CD4-positive, alpha-beta T cell (primary cell): Measurements from ENCODE around the gene HABP2. TPM values are rescaled to one million over a fixed set of nuclear protein-coding genes. Genes with fewer than 3 reads are reported as not detected.

ENCODE experiments used
- ATAC-seq: fragments of 200-7000 bp; cut with Tn5 transposase; one replicate; pipeline ENCODE4 v1.10.0; 2022; ENCODE audit warnings: mild to moderate bottlenecking; ENCODE audit not compliant: poor library complexity
- CTCF ChIA-PET: fragments of 350-600 bp; sonication (Branson Sonifier 250); formaldehyde crosslinking; loops from one replicate; lab custom pipeline; 2021; ENCODE audit warnings: antibody characterized with exemption, inconsistent platforms; lab: Charles Lee
- POLR2A ChIA-PET: fragments of 350-600 bp; sonication (Branson Sonifier 250); formaldehyde crosslinking; loops from one replicate; lab custom pipeline; 2021; ENCODE audit warnings: antibody characterized with exemption, inconsistent platforms; lab: Charles Lee
- DNase-seq, 14 experiments: peaks; one replicate each; pipeline ENCODE4 v3.0.0-alpha.2; 2013 to 2020; ENCODE audit warnings: mixed read lengths in 2 of 14
- H3K27ac ChIP-seq, 2 donors: one replicate each; pipeline versions ENCODE4 v1.5.1 to v1.7.0; 2013; ENCODE audit warnings: low read length in 2 of 2, low read depth in 1 of 2, mild to moderate bottlenecking in 1 of 2
- H3K27me3 ChIP-seq, 2 experiments: 1 replicate in 1 of 2; 2 replicates in 1 of 2; pipeline versions ENCODE4 v1.6.1 to v1.7.0; 2013; ENCODE audit warnings: low read length in 2 of 2, control low read depth in 1 of 2, mild to moderate bottlenecking in 1 of 2, moderate library complexity in 1 of 2; ENCODE audit not compliant: insufficient read depth in 2 of 2, control insufficient read depth in 1 of 2
- H3K36me3 ChIP-seq: one replicate; pipeline ENCODE4 v1.6.1; 2013; ENCODE audit warnings: low read length, control low read depth; ENCODE audit not compliant: insufficient read depth
- H3K4me1 ChIP-seq: one replicate; pipeline ENCODE4 v1.6.1; 2013; ENCODE audit warnings: low read length, control low read depth; ENCODE audit not compliant: insufficient read depth
- H3K4me3 ChIP-seq: one replicate; pipeline ENCODE4 v1.5.1; 2013; ENCODE audit warnings: mild to moderate bottlenecking, low read length, moderate library complexity
- H3K9me3 ChIP-seq, 2 experiments: 1 replicate in 1 of 2; 2 replicates in 1 of 2; pipeline versions ENCODE4 v1.6.1 to v1.7.0; 2013; ENCODE audit warnings: low read length in 2 of 2, mild to moderate bottlenecking in 2 of 2, control low read depth in 1 of 2, moderate library complexity in 1 of 2; ENCODE audit not compliant: control insufficient read depth in 1 of 2, insufficient read depth in 1 of 2
- H3K27ac Mint-ChIP-seq: one replicate; pipeline ENCODE4 v1.8.0; 2020; ENCODE audit warnings: mixed read lengths
- H3K27me3 Mint-ChIP-seq: one replicate; pipeline ENCODE4 v1.8.0; 2021; ENCODE audit warnings: mixed read lengths
- H3K36me3 Mint-ChIP-seq: one replicate; pipeline ENCODE4 v1.8.0; 2021; ENCODE audit warnings: low read depth, mixed read lengths
- H3K4me1 Mint-ChIP-seq: one replicate; pipeline ENCODE4 v1.8.0; 2021; ENCODE audit warnings: low read depth, mixed read lengths
- H3K4me3 Mint-ChIP-seq: one replicate; pipeline ENCODE4 v1.8.0; 2020; ENCODE audit warnings: mild to moderate bottlenecking, mixed read lengths
- H3K9me3 Mint-ChIP-seq: one replicate; pipeline ENCODE4 v1.8.0; 2020; ENCODE audit warnings: mixed read lengths
- CTCF ChIP-seq: fragments of 200-600 bp; IDR thresholded peaks from one replicate; pipeline ENCODE4 v1.8.0; 2022; ENCODE audit warnings: antibody characterized with exemption, mild to moderate bottlenecking
- intact Hi-C, 2 experiments: fragments of 100-400 bp; cut with DNase I in 1 of 2; cut with micrococcal nuclease in 1 of 2; formaldehyde crosslinking; loops; one replicate each; pipeline versions ENCODE4 v1.15.1 to v1.9.0; 2023 to 2025; cut with DNase I, micrococcal nuclease
- total RNA-seq, 174 experiments: library from RNA in 2 of 174; stranded (reverse) in 2 of 174; gene quantifications; one replicate each; pipeline ENCODE4 v1.2.3 and lab custom pipeline; 2021 to 2026

Gene HABP2
- total RNA-seq, 2 experiments from 2014 or later, result not detected

- H3K4me3 ChIP-seq, result no peak overlapping the region
- no peak for TF ChIP-seq CTCF
- H3K36me3 Mint-ChIP-seq, result no peaks in the 10 kb centered on the region
- peaks cover 5% of the 10 kb centered on the region for H3K27me3 Mint-ChIP-seq
- intact Hi-C loops, result no loop called here
- no peaks in the 10 kb centered on the region for H3K4me1 Mint-ChIP-seq
- no peaks in the 10 kb centered on the region for H3K4me1 ChIP-seq
- no peak overlapping the region for H3K27ac ChIP-seq
- no peak overlapping the region for H3K4me3 Mint-ChIP-seq
- ATAC-seq (no peak), DNase-seq (no peak)
- ChIA-PET CTCF (no interaction called here), POLR2A (no interaction called here)
- H3K9me3 ChIP-seq, result peaks cover 0 to 4% of the 10 kb centered on the region in 2 experiments
- H3K36me3 ChIP-seq, result no peaks in the 10 kb centered on the region
- H3K27me3 ChIP-seq, result peaks cover 0 to 3% of the 10 kb centered on the region in 2 experiments
- no peak overlapping the region for H3K27ac Mint-ChIP-seq
- H3K9me3 Mint-ChIP-seq, result no peaks in the 10 kb centered on the region
These were observed 39.5 kb downstream of the HABP2 start for GRCh38 chr10:113592380-113592779.

GRCh38 chr10:113594652-113595051, 41.8 kb downstream of the HABP2 start:
- no peak for TF ChIP-seq CTCF
- Histone ChIP-seq H3K36me3 (no peaks in the 10 kb centered on the region), H3K27ac (no peak overlapping the region), H3K9me3 (peaks cover 0 to 4% of the 10 kb centered on the region in 2 experiments), H3K27me3 (peaks cover 0 to 3% of the 10 kb centered on the region in 2 experiments), H3K4me1 (no peaks in the 10 kb centered on the region), H3K4me3 (no peak overlapping the region)
- ATAC-seq, result no peak
- CTCF ChIA-PET, result no interaction called here
- Mint-ChIP-seq H3K36me3 (no peaks in the 10 kb centered on the region), H3K4me3 (no peak overlapping the region), H3K27me3 (peaks cover 5% of the 10 kb centered on the region), H3K27ac (no peak overlapping the region), H3K4me1 (no peaks in the 10 kb centered on the region), H3K9me3 (no peaks in the 10 kb centered on the region)
- intact Hi-C loops, result no loop called here
- DNase-seq, result no peak
- POLR2A ChIA-PET, result no interaction called here

- H3K4me1 Mint-ChIP-seq, result no peaks in the 10 kb centered on the region
- no peak for DNase-seq
- no peak for ATAC-seq
- Histone ChIP-seq H3K27me3 (peaks cover 0 to 8% of the 10 kb centered on the region in 2 experiments), H3K36me3 (no peaks in the 10 kb centered on the region), H3K9me3 (peaks cover 0 to 6% of the 10 kb centered on the region in 2 experiments), H3K4me1 (no peaks in the 10 kb centered on the region), H3K27ac (no peak overlapping the region), H3K4me3 (no peak overlapping the region)
- H3K27ac Mint-ChIP-seq, result no peak overlapping the region
- TF ChIP-seq CTCF, result no peak
- ChIA-PET CTCF (no interaction called here), POLR2A (no interaction called here)
- no peaks in the 10 kb centered on the region for H3K36me3 Mint-ChIP-seq
- intact Hi-C loops, result no loop called here
- no peak overlapping the region for H3K4me3 Mint-ChIP-seq
- H3K27me3 Mint-ChIP-seq, result peaks cover 12% of the 10 kb centered on the region
- no peaks in the 10 kb centered on the region for H3K9me3 Mint-ChIP-seq
These were observed 47.7 kb downstream of the HABP2 start for GRCh38 chr10:113600569-113600968.
